Pancreas (tissue), 10 donors: ENCODE results near the gene EFNA4. TPM values are rescaled to one million over a fixed set of nuclear protein-coding genes. Genes with fewer than 3 reads are reported as not detected.

Source experiments
- ATAC-seq, 4 donors: fragments of 200-7000 bp; cut with Tn5 transposase; one replicate each; pipeline versions ENCODE4 v1.8.0 to v1.9.1; 2020; ENCODE audit warnings: mild to moderate bottlenecking in 4 of 4, moderate library complexity in 4 of 4
- DNase-seq, 6 donors: peaks; one replicate each; pipeline ENCODE4 v3.0.0-alpha.2; 2020
- FAIRE-seq: peaks from 2 replicates; lab custom pipeline; 2012; peaks lifted over from hg19 to GRCh38; lab: Jason Lieb, UNC
- H3K27ac ChIP-seq, 4 donors: fragments of 200-600 bp; sonication (generic); 1 replicate in 3 of 4; 2 replicates in 1 of 4; pipeline versions ENCODE4 v1.5.0 to v1.8.0; 2020
- H3K27me3 ChIP-seq, 4 donors: fragments of 200-600 bp; one replicate each; pipeline ENCODE4 v1.8.0; 2021
- H3K36me3 ChIP-seq, 3 donors: fragments of 200-600 bp; sonication (generic) in 1 of 3; one replicate each; pipeline versions ENCODE4 v1.5.0 to v1.8.0; 2020 to 2021
- H3K4me1 ChIP-seq, 3 donors: fragments of 200-600 bp; one replicate each; pipeline ENCODE4 v1.8.0; 2021
- H3K4me3 ChIP-seq, 4 donors: fragments of 200-600 bp; sonication (generic) in 2 of 4; one replicate each; pipeline versions ENCODE4 v1.5.0 to v1.8.0; 2020 to 2021
- H3K9me3 ChIP-seq, 4 donors: fragments of 200-600 bp; one replicate each; pipeline ENCODE4 v1.8.0; 2021
- CTCF ChIP-seq, 4 donors: fragments of 200-600 bp; sonication (generic) in 3 of 4; IDR thresholded peaks; one replicate each; pipeline versions ENCODE4 v1.5.0 to v1.8.0; 2021; ENCODE audit warnings: antibody characterized with exemption in 4 of 4
- WGBS, 2 donors: extraction: QIAGEN DNeasy Blood & Tissue Kit; methylation state at CpG; one replicate each; pipeline ENCODE4 v1.1.7; 2013; 5-methylcytosine and 5-hydroxymethylcytosine counted together
- intact Hi-C, 3 donors: fragments of 100-400 bp; cut with DNase I; formaldehyde crosslinking; loops; one replicate each; pipeline versions ENCODE4 v1.11.1 to v1.14.2; 2022
- polyA plus RNA-seq, 2 donors: library from polyadenylated mRNA; stranded (reverse); fragments of 200-250 nt; gene quantifications; one replicate each; pipeline ENCODE4 v1.2.3, GENCODE V29; 2013
- total RNA-seq, 6 donors: library from RNA; stranded (reverse); fragmentation: NEBNext Ultra II Directional in 4 of 6; extraction: Animal tissue kit (Norgen Biotek cat#: 25700) in 4 of 6; gene quantifications; one replicate each; pipeline versions ENCODE4 v1.2.1 to v1.2.4, GENCODE V29; 2021 to 2023
- donor health status: healthy with polysubstance abuse.
- donor health status: DM: no; HTN: no; CAD: no; lungs with moderate emphysema.
- donor health status: DM: no; HTN: no; CAD: no.
- donor health status: control.
- donor health status: control.
- donor health status: Bipolar disorder and iron deficiency.
- donor health status: DM: yes; HTN: yes; CAD: no.
- donor health status: DM: no; HTN: no; CAD: no.
- donor health status: DM: no; HTN: no; CAD: no.
- donor health status: DM: yes; HTN: yes; CAD: no.

Gene EFNA4
- total and polyA plus RNA-seq, 8 donors: 2.1 to 6.2 (median 3.8) TPM

GRCh38 chr1:155026154-155026553 is 37.4 kb upstream of the EFNA4 start:
- no peak for DNase-seq
- Histone ChIP-seq H3K4me3 (no peak overlapping the region), H3K27ac (no peak overlapping the region), H3K9me3 (no peaks in the 10 kb centered on the region), H3K27me3 (no peaks in the 10 kb centered on the region), H3K36me3 (no peaks in the 10 kb centered on the region), H3K4me1 (no peaks in the 10 kb centered on the region)
- TF ChIP-seq CTCF (IDR thresholded peaks at IDR 0.05): no peak
- WGBS, 2 donors: 63% methylated on average over 9 of the region's 9 CpGs
- ATAC-seq: no peak
- intact Hi-C loops: no loop called here
- no peak for FAIRE-seq

- DNase-seq (no peak), ATAC-seq (peak in 1 of 4 donors; percentile 45), FAIRE-seq (no peak)
- intact Hi-C loops: no loop called here
- no peaks in the 10 kb centered on the region for H3K9me3 ChIP-seq
- 81 to 82% methylated on average over 6 of the region's 6 CpGs for WGBS, 2 donors
- no peak overlapping the region for H3K27ac ChIP-seq
- no peaks in the 10 kb centered on the region for H3K27me3 ChIP-seq
- no peak for TF ChIP-seq CTCF (IDR thresholded peaks at IDR 0.05)
- no peaks in the 10 kb centered on the region for H3K4me1 ChIP-seq
- no peaks in the 10 kb centered on the region for H3K36me3 ChIP-seq
- no peak overlapping the region for H3K4me3 ChIP-seq
These were observed 37.0 kb upstream of the EFNA4 start for GRCh38 chr1:155026588-155026987.

- WGBS, 2 donors: 82 to 84% methylated on average over 15 to 16 of the region's 16 CpGs
- no peak for FAIRE-seq
- intact Hi-C loops: no loop called here
These were observed 33.9 kb upstream of the EFNA4 start for GRCh38 chr1:155029513-155030242.

GRCh38 chr1:155030243-155030795 is 33.2 kb upstream of the EFNA4 start:
- Histone ChIP-seq H3K4me3 (no peak overlapping the region), H3K27ac (no peak overlapping the region), H3K4me1 (no peaks in the 10 kb centered on the region), H3K36me3 (no peaks in the 10 kb centered on the region), H3K27me3 (no peaks in the 10 kb centered on the region), H3K9me3 (no peaks in the 10 kb centered on the region)
- TF ChIP-seq CTCF (IDR thresholded peaks at IDR 0.05): no peak
- ATAC-seq (no peak), FAIRE-seq (no peak), DNase-seq (peak in 1 of 6 donors; percentile 54)
- intact Hi-C loops: no loop called here
- 80 to 84% methylated on average over 15 of the region's 15 CpGs for WGBS, 2 donors

More at GRCh38 chr1:155029513-155030242, 33.9 kb upstream of the EFNA4 start:
- DNase-seq (peak in 1 of 6 donors; percentile 41), ATAC-seq (no peak)
- no peak for TF ChIP-seq CTCF (IDR thresholded peaks at IDR 0.05)
- Histone ChIP-seq H3K4me1 (no peaks in the 10 kb centered on the region), H3K4me3 (no peak overlapping the region), H3K36me3 (no peaks in the 10 kb centered on the region), H3K9me3 (no peaks in the 10 kb centered on the region), H3K27ac (no peak overlapping the region), H3K27me3 (no peaks in the 10 kb centered on the region)

GRCh38 chr1:155030899-155031298 is 32.6 kb upstream of the EFNA4 start:
- ATAC-seq (no peak), FAIRE-seq (no peak), DNase-seq (no peak)
- TF ChIP-seq CTCF (IDR thresholded peaks at IDR 0.05): no peak
- WGBS, 2 donors: 81% methylated on average over 11 of the region's 11 CpGs
- Histone ChIP-seq H3K9me3 (no peaks in the 10 kb centered on the region), H3K36me3 (no peaks in the 10 kb centered on the region), H3K27ac (no peak overlapping the region), H3K27me3 (no peaks in the 10 kb centered on the region), H3K4me3 (no peak overlapping the region), H3K4me1 (no peaks in the 10 kb centered on the region)
- intact Hi-C loops: no loop called here
